Measurements from ENCODE around the gene DIRAS3. TPM values are rescaled to one million over a fixed set of nuclear protein-coding genes. Genes with fewer than 3 reads are reported as not detected.
"Not testable (repeated sequence)": the region's sequence is repeated elsewhere in the genome, so short reads cannot be mapped to it uniquely, and the experiment has no call there.

The DIRAS3 gene
- total and polyA plus RNA-seq, 12 donors: 4.9 to 52.7 (median 14.7) TPM

DNA sequence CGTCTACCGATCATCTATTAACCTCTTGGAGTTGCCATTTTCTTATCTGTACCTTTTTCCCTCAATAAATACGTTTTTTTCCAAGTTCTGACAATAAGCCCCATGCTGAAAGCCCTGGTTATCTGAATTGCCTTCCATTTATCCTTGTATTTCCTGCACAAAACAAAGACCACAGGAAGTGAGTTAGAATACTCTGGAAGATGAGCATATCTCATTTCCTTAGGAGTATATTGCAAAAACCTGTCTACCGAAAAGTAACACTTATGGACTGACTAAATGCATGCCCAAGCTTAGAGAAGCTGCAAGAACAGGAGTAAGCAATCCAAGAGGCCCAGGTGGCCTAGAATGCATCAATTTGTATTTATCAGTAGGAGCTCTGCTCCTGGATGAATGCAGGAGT lies 39.9 kb downstream of the DIRAS3 start:
- 18 to 21% methylated on average over 4 of the region's 4 CpGs for WGBS, 2 donors
- H3K9me3 ChIP-seq: no peaks in the 10 kb centered on the region
- no peak for DNase-seq

DNA sequence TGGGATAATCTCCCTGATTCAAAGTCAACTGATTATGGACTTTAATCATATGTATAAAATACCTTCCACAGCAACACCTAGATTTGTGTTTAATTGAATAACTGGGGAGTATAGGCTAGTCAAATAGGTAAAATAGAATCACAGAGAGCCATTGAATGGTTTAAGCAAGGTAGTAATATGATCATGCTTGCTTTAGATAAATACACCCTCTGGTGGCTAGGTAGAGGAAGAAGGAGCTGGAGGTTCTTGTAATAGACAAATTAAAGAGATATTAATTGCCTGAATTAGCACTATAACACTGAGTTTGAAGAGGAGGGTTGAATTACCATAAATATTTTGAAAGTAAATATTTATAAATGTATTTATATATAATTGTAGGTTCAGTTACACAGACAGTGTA lies 40.3 kb downstream of the DIRAS3 start:
- DNase-seq (no peak), ATAC-seq (peak in 2 of 8 donors; percentile 58 to 64)
- Histone ChIP-seq H3K4me1 (no peaks in the 10 kb centered on the region), H3K36me3 (no peaks in the 10 kb centered on the region), H3K4me3 (no peak overlapping the region), H3K9me3 (no peaks in the 10 kb centered on the region), H3K27me3 (no peaks in the 10 kb centered on the region), H3K27ac (no peak overlapping the region)
- TF ChIP-seq, protein P1, sequence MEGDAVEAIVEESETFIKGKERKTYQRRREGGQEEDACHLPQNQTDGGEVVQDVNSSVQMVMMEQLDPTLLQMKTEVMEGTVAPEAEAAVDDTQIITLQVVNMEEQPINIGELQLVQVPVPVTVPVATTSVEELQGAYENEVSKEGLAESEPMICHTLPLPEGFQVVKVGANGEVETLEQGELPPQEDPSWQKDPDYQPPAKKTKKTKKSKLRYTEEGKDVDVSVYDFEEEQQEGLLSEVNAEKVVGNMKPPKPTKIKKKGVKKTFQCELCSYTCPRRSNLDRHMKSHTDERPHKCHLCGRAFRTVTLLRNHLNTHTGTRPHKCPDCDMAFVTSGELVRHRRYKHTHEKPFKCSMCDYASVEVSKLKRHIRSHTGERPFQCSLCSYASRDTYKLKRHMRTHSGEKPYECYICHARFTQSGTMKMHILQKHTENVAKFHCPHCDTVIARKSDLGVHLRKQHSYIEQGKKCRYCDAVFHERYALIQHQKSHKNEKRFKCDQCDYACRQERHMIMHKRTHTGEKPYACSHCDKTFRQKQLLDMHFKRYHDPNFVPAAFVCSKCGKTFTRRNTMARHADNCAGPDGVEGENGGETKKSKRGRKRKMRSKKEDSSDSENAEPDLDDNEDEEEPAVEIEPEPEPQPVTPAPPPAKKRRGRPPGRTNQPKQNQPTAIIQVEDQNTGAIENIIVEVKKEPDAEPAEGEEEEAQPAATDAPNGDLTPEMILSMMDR (IDR thresholded peaks at IDR 0.05): peak in 8 of 9 donors; percentile 29 to 62 (median 46)
- intact Hi-C loops (cut with DNase I): loop anchor here in 9 of 10 donors (2.0 to 10.0 kb wide), 5 partner anchors 155 to 495 kb away; no protein-coding TSS in a partner anchor

More for the DNA sequence above, 39.9 kb downstream of the DIRAS3 start:
- Histone ChIP-seq H3K4me3 (no peak overlapping the region), H3K27me3 (no peaks in the 10 kb centered on the region), H3K36me3 (no peaks in the 10 kb centered on the region), H3K27ac (no peak overlapping the region), H3K4me1 (no peaks in the 10 kb centered on the region)
- intact Hi-C loops (cut with DNase I): loop anchor here in 9 of 10 donors (2.0 to 10.0 kb wide), 5 partner anchors 156 to 496 kb away; no protein-coding TSS in a partner anchor
- TF ChIP-seq, protein P1 (IDR thresholded peaks at IDR 0.05): no peak
- ATAC-seq: no peak

DNA sequence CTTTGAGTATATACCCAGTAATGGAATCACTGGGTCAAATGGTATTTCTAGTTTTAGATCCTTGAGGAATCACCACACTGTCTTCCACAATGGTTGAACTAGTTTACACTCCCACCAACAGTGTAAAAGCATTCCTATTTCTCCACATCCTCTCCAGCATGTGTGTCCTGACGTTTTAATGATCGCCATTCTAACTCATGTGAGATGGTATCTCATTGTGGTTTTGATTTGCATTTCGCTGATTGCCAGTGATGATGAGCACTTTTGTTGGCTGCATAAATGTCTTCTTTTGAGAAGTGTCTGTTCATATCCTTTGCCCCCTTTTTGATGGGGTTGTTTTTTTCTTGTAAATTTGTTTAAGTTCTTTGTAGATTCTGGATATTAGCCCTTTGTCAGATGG lies 46.8 kb downstream of the DIRAS3 start:
- H3K36me3 ChIP-seq; H3K27ac ChIP-seq; ATAC-seq; H3K27me3 ChIP-seq; H3K4me1 ChIP-seq; intact Hi-C loops (cut with DNase I); H3K4me3 ChIP-seq; DNase-seq: not testable (repeated sequence)
- 96% methylated on average over 3 of the region's 3 CpGs for WGBS, 2 donors
- H3K9me3 ChIP-seq: peaks cover 0 to 34% (median 2%) of the 10 kb centered on the region in 11 donors

DNA sequence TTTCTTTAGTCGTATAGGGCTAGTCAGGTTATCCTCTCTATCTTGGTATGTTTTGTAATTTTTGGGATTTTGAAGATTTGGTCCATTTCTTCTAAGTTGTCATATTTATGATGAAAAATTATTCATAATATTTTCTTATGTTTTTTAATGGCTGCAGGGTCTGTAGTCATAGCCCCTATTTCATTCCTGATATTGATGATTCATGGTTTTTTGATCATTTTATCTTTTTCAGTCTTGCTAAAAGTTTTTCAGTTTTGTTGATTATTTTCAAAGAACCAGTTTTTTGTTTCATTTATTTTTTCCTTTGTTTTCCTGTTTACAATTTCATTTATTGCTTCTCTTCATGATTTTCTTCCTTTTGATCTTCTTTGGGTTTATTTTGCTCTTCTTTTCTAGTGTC lies 50.2 kb downstream of the DIRAS3 start:
- intact Hi-C loops (cut with DNase I): no loop called here
- Histone ChIP-seq H3K4me3 (no peak overlapping the region), H3K27me3 (no peaks in the 10 kb centered on the region), H3K36me3 (no peaks in the 10 kb centered on the region), H3K4me1 (no peaks in the 10 kb centered on the region), H3K9me3 (peaks cover 0 to 34% (median 2%) of the 10 kb centered on the region in 11 donors), H3K27ac (no peak overlapping the region)
- ATAC-seq (no peak), DNase-seq (no peak)
- TF ChIP-seq, protein P1 (IDR thresholded peaks at IDR 0.05): no peak
- WGBS, 2 donors: 0 to 2% methylated on average over 1 of the region's 1 CpG

DNA sequence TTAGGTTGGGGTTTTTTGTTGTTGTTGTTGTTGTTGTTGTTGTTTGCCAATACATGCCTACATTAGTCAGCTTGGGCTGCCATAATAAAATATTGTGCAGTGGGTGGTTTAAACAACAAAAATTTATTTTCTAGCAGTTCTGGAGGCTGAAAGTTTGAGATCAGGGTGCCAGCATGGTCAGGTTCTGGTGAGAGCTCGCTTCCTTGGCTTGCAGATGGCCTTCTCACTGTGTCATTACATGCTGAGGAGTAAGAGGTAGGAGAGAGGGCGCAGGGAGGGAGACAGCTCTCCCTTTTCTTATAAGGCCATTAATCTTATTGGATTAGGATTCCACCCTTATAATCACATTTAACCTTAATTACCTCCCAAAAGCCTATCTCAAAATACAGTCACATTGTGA lies 52.7 kb downstream of the DIRAS3 start:
- Histone ChIP-seq H3K27me3 (no peaks in the 10 kb centered on the region), H3K36me3 (no peaks in the 10 kb centered on the region), H3K4me1 (no peaks in the 10 kb centered on the region), H3K9me3 (peaks cover 0 to 46% (median 9%) of the 10 kb centered on the region in 11 donors), H3K4me3 (no peak overlapping the region), H3K27ac (no peak overlapping the region)
- 86 to 90% methylated on average over 2 of the region's 2 CpGs for WGBS, 2 donors
- intact Hi-C loops (cut with DNase I): loop anchor here in 1 of 10 donors (10.0 kb wide), 1 partner anchor 133 kb away; no protein-coding TSS in a partner anchor
- TF ChIP-seq, protein P1 (IDR thresholded peaks at IDR 0.05): no peak
- ATAC-seq: no peak
- DNase-seq: no peak

All from heart right ventricle (tissue), 16 donors.